Stimulated activated CD8-positive, alpha-beta memory T cell treated with anti-CD3 and anti-CD28 coated beads, Interleukin-12 subunit alpha, Interleukin-12 subunit beta, amount 100 ng/mL, for 4 hours (primary cell): ENCODE measurements around the gene DCD.

Experiments
- DNase-seq: peaks from one replicate; pipeline ENCODE4 v3.0.0-alpha.2; 2020; ENCODE audit warnings: low read depth

Gene DCD

DNA sequence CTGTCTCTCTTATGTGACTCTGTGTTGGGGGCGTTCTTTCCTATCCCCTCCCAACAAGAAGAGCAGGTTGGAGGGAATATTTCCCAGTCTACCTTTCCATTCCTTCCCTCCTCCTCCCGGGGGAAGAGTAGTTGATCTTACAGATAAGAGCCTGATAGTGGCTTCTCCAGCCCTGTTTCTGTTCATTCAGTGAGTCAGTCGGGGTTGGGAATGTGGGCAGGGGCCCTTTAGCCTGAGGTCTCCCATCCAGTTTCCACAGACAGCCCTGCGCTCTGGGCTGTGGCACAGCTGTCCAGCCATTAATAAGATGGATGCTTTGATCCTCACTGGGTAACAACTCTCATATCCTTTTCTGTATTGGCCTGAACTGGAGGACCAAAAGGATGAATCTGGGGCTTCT is 41.6 kb downstream of the DCD start:
- DNase-seq, result no peak

DNA sequence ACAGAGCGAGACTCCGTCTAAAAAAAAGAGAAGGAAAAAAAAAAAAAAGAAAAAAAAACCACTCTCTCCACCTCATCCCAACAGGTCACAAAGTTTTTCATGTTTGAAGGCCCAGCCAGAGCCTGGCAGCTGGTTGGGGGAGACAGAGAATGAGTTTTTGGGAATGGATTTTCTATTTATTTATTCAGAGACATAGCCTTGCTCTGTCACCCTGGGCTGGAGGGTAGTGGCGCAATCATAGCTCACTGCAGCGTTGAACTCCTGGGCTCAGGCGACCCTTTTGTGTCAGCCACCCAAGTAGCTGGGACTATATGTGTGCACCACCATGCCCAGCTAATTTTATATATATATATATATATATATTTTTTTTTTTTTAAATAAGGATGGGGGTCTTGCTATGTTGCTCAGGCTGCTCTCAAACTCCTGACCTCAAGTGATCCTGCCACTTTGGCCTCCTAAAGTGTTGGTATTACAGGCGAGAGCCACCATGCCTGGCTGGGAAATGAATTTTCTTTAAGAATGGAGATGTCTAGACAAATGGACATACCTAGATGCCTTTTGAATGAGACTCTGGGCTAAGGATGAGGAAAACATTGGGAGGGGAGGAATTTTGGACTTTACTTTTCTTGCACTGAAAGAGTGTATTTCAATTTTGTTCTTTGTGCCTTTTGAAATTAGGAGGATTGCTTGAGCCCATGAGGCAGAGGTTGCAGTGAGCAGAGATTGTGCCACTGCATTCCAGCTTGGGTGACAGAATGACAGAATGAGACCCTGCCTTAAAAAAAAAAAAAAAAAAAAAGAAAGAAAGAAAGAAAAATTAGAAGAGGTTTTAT is 42.8 kb downstream of the DCD start:
- no peak for DNase-seq

DNA sequence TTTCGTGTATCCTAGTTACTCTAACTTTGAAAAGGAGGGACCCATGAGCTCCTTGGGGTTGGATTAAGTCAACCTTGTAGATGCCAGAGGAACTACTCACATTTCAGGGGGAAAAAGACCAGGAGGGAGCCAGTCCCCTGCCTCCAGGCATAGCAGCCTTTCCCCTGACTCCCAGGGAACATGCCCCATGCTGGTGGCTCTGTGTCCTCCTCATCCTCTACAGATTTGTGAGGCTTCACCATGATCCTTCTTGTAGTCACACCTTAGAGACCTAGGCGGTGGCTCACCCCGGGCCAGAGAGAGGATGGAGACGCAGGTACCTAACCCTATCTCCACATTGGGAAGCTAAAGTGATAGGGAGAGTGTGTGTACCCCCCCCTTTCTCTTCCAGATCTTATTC is 43.7 kb downstream of the DCD start:
- no peak for DNase-seq

DNA sequence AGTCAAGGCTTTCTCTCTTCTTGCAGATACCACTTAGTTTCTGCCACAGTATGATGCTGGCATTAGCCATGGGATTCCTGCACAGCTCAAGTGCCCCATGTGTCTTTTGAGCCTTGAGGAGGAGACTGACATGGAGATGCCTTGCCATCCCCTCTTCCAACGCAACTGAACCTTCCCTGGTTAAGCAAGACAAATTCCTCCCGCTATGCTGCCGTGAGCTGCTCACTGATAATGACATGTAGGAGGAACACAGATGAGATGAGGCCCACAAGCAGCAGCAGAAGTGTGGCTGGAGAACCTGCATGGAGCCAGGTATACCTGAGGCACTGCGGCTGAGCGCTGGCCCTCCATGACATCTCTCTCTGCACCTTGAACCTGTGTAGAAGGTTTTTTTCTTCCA is 44.3 kb downstream of the DCD start:
- DNase-seq, result no peak

DNA sequence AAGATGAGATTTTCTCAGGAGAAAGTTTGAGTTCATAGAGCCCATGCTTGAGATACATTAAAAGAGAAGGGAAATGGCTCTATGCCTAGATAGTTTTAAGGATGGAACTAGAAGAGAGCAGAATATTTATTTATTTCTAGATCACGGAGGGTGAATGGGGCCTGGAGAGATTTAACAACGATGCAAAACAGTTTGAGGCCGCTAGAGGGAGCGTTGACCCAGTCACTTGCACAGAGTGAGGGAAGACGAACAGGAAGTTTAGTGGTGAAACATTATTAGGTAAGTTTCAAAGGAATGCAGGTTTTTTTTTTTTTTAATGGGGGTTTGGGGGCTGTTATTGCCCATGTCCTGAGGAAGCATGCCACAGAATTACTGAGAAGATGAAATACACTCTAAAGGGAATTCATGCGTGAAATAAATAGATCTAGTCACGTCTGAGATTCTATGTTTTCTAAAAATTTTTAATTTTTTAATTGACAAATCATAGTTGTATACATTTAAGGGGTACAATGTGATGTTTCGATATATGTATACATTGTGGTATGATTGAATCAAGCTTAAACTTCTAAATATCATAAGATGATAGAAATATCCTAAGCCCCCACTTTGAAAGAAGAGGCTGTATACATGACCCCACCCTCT is 44.9 kb downstream of the DCD start:
- peak; percentile 20 for DNase-seq

DNA sequence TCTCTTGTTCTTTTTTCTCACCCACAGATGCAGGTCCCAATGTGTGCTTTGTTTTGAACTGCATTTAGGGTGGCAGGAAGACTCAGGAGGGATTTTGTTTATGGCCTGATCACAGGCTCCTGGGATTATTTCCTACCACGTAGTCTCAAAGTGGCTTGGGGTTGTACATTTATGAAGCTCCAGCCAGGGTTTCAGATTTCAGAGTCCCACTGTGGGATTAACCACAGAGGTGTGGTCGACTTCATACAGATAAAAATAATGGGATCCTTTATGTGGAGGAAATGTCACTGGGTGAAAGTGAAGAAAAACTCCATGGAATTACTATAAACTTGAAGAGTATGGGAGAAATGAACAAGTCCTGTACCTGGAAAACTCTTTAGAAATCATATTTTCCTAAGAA is 45.5 kb downstream of the DCD start:
- DNase-seq, result no peak

DNA sequence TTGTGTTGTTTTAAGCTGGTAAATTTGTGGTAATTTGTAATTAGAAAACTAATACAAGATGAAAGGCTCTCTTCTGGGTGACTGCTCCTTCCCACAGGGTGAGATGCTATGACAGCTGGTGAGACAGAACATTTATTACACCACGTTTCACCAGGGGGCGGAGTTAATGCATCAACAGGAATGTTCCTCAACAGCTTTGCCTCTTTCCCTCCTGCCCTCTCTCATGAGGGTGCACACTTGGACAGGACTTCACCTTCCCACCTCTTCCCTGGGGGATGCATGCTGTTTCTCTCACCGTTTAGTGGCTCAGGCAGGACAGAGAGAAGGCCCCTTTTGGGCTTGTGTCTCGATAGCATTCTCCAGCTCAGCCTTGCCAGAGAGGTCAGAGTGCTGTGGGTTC is 46.3 kb downstream of the DCD start:
- DNase-seq, result no peak

DNA sequence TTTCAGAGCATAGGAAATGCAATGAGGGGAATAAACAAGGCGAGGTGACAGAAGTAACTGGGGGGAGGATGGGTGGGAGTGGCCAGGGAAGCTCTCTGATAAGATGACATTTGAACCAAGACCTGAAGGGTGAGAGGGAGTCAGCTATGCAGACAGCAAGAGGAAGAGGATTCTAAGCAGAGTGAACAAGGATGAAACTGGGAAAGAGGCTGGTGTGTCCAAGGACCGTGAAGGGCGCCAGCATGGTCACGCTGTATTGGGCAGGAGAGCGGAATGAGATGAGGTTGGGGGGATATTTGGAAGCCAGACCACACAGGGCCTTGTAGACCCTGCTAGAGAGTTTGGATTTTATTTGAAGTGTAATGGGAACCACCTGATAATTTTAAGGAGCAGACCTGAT is 49.2 kb downstream of the DCD start:
- no peak for DNase-seq

DNA sequence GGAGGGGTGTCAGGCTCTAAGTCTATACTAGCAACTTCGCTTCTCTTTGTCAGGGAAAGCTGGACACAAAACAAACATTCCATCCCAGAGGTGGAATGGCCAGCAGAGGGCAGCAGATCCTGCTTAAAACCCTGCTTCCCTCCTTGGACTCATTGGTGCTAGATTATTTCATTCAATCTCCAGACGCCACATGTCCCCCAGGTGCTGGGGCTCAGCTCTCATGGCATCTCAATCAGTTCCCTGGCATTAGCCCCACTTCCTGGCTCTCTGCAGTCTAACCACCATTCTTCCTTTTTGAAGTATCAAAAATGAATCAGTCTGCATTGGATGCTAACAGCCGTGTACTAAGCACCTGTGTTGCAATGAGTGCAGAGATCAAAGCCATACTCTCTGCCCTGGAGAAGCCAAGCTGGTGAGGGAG is 51.6 kb downstream of the DCD start:
- peak; percentile 9 for DNase-seq

DNA sequence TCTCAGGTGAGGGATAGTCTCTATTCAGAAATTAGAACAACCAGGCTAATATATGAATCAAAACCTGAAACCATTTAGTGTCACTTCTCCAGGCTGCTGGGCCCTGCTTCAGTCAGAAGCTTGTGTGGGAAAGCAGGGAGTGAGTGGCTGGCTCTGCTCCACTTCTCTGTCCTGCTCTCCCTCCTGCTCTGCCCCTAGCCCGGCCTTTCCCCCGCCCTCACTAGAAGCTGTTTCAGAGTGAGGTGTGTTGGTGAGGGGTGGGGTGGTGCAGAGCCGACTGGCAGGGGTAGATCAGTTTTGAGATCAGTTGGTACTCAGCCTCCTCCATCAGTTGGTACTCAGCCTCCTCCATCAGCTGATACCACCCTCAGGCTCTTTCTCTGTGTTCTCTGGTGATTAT is 52.7 kb downstream of the DCD start:
- no peak for DNase-seq
